ENCODE results near the gene ATG16L1. TPM values are rescaled to one million over a fixed set of nuclear protein-coding genes. Genes with fewer than 3 reads are reported as not detected.

ATG16L1 gene
- total RNA-seq, 1 donor from 2014 or later, result 29.3 TPM

- Mint-ChIP-seq H3K27ac (ENCODE audit: unreplicated experiment) (no peak overlapping the region), H3K4me3 (ENCODE audit: unreplicated experiment) (no peak overlapping the region), H3K36me3 (ENCODE audit: unreplicated experiment) (no peaks in the 10 kb centered on the region), H3K9me3 (ENCODE audit: unreplicated experiment) (peaks cover 1% of the 10 kb centered on the region), H3K4me1 (ENCODE audit: low read depth, unreplicated experiment) (peaks cover 8% of the 10 kb centered on the region), H3K27me3 (ENCODE audit: unreplicated experiment) (no peaks in the 10 kb centered on the region)
- no peak for TF ChIP-seq CTCF (IDR thresholded peaks at IDR 0.05; ENCODE audit: partially characterized antibody, unreplicated experiment)
- no peak for DNase-seq
These were observed 74.3 kb downstream of the ATG16L1 start for GRCh38 chr2:233325814-233326213.

DNA sequence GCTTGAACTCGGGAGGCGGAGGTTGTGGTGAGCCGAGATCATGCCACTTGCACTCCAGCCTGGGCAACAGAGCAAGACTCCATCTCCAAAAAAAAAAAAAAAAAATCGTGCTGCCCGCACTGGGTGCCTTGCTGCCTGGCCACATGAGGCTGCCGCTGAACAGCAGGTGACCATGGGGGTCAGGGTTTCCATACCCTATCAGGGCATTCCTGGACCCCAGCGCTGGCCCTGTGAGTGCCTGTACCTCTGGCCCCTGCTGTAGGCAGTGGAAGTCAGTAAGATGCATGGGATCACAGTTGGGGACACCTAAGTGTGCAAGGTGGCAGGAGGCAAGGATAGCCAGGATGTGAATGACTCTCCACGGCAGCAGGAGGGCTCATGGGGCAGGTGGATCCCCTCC, 75.0 kb downstream of the ATG16L1 start:
- no peak overlapping the region for H3K4me3 Mint-ChIP-seq (ENCODE audit: unreplicated experiment)
- H3K27me3 Mint-ChIP-seq (ENCODE audit: unreplicated experiment), result no peaks in the 10 kb centered on the region
- peaks cover 1% of the 10 kb centered on the region for H3K9me3 Mint-ChIP-seq (ENCODE audit: unreplicated experiment)
- DNase-seq, result no peak
- H3K36me3 Mint-ChIP-seq (ENCODE audit: unreplicated experiment), result no peaks in the 10 kb centered on the region
- H3K27ac Mint-ChIP-seq (ENCODE audit: unreplicated experiment), result no peak overlapping the region
- peaks cover 5% of the 10 kb centered on the region for H3K4me1 Mint-ChIP-seq (ENCODE audit: low read depth, unreplicated experiment)
- no peak for TF ChIP-seq CTCF (IDR thresholded peaks at IDR 0.05; ENCODE audit: partially characterized antibody, unreplicated experiment)

- no peak for DNase-seq
- Mint-ChIP-seq H3K36me3 (ENCODE audit: unreplicated experiment) (no peaks in the 10 kb centered on the region), H3K9me3 (ENCODE audit: unreplicated experiment) (peaks cover 1% of the 10 kb centered on the region), H3K27ac (ENCODE audit: unreplicated experiment) (no peak overlapping the region), H3K27me3 (ENCODE audit: unreplicated experiment) (peaks cover under 1% of the 10 kb centered on the region), H3K4me3 (ENCODE audit: unreplicated experiment) (no peak overlapping the region), H3K4me1 (ENCODE audit: low read depth, unreplicated experiment) (peaks cover 7% of the 10 kb centered on the region)
- no peak for TF ChIP-seq CTCF (IDR thresholded peaks at IDR 0.05; ENCODE audit: partially characterized antibody, unreplicated experiment)
These were observed 77.4 kb downstream of the ATG16L1 start for GRCh38 chr2:233328922-233329321.

- Mint-ChIP-seq H3K4me1 (ENCODE audit: low read depth, unreplicated experiment) (peaks cover 9% of the 10 kb centered on the region), H3K4me3 (ENCODE audit: unreplicated experiment) (no peak overlapping the region), H3K36me3 (ENCODE audit: unreplicated experiment) (no peaks in the 10 kb centered on the region), H3K9me3 (ENCODE audit: unreplicated experiment) (no peaks in the 10 kb centered on the region), H3K27me3 (ENCODE audit: unreplicated experiment) (peaks cover 2% of the 10 kb centered on the region), H3K27ac (ENCODE audit: unreplicated experiment) (no peak overlapping the region)
- TF ChIP-seq CTCF (IDR thresholded peaks at IDR 0.05; ENCODE audit: partially characterized antibody, unreplicated experiment), result no peak
- no peak for DNase-seq
These were observed 78.1 kb downstream of the ATG16L1 start for GRCh38 chr2:233329489-233330135.

- Mint-ChIP-seq H3K4me1 (ENCODE audit: low read depth, unreplicated experiment) (peaks cover 9% of the 10 kb centered on the region), H3K36me3 (ENCODE audit: unreplicated experiment) (no peaks in the 10 kb centered on the region), H3K9me3 (ENCODE audit: unreplicated experiment) (no peaks in the 10 kb centered on the region), H3K27me3 (ENCODE audit: unreplicated experiment) (peaks cover 2% of the 10 kb centered on the region), H3K27ac (ENCODE audit: unreplicated experiment) (no peak overlapping the region), H3K4me3 (ENCODE audit: unreplicated experiment) (no peak overlapping the region)
- TF ChIP-seq CTCF (IDR thresholded peaks at IDR 0.05; ENCODE audit: partially characterized antibody, unreplicated experiment), result no peak
- no peak for DNase-seq
These were observed 80.1 kb downstream of the ATG16L1 start for GRCh38 chr2:233331536-233331935.

Measured in glutamatergic neuron (in vitro differentiated cells).